SK-N-SH treated with all-trans-retinoic acid at 6 μM for 48 hours (cell line): ENCODE measurements around the gene C9orf43.

Experiments
- PATZ1 ChIP-seq: fragments of 250-450 bp; sonication (Bioruptor Pico); IDR thresholded peaks from 2 replicates; pipeline ENCODE4 v1.8.0; 2020; ENCODE audit warnings: mild to moderate bottlenecking, moderate library complexity, borderline replicate concordance
- RARB ChIP-seq: fragments of 250-450 bp; sonication (Bioruptor Pico); IDR thresholded peaks from 2 replicates; pipeline ENCODE4 v1.8.0; 2021; ENCODE audit warnings: mild to moderate bottlenecking, moderate library complexity
- TOX ChIP-seq: fragments of 250-450 bp; sonication (Bioruptor Pico); IDR thresholded peaks from 2 replicates; pipeline ENCODE4 v1.8.0; 2021; ENCODE audit warnings: mild to moderate bottlenecking, moderate library complexity, borderline replicate concordance
- ZFP3 ChIP-seq: fragments of 250-450 bp; sonication (Bioruptor Pico); IDR thresholded peaks from 2 replicates; pipeline ENCODE4 v1.5.0; 2020; ENCODE audit warnings: mild to moderate bottlenecking, moderate library complexity
- TF ChIP-seq, protein P1 (sequence below): fragments of 250-450 bp; sonication (Bioruptor Pico); IDR thresholded peaks from 2 replicates; pipeline ENCODE4 v1.5.1; 2021; ENCODE audit warnings: mild to moderate bottlenecking, moderate library complexity
- TF ChIP-seq, protein P2 (sequence below): fragments of 250-450 bp; sonication (Bioruptor Pico); IDR thresholded peaks from 2 replicates; pipeline ENCODE4 v1.5.1; 2020; ENCODE audit warnings: low read depth, mild to moderate bottlenecking, moderate library complexity

- TF ChIP-seq, protein P1, sequence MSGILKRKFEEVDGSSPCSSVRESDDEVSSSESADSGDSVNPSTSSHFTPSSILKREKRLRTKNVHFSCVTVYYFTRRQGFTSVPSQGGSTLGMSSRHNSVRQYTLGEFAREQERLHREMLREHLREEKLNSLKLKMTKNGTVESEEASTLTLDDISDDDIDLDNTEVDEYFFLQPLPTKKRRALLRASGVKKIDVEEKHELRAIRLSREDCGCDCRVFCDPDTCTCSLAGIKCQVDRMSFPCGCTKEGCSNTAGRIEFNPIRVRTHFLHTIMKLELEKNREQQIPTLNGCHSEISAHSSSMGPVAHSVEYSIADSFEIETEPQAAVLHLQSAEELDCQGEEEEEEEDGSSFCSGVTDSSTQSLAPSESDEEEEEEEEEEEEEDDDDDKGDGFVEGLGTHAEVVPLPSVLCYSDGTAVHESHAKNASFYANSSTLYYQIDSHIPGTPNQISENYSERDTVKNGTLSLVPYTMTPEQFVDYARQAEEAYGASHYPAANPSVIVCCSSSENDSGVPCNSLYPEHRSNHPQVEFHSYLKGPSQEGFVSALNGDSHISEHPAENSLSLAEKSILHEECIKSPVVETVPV (CRISPR knock-in tag): no peak
- no peak for TF ChIP-seq RARB
- TF ChIP-seq, protein P2, sequence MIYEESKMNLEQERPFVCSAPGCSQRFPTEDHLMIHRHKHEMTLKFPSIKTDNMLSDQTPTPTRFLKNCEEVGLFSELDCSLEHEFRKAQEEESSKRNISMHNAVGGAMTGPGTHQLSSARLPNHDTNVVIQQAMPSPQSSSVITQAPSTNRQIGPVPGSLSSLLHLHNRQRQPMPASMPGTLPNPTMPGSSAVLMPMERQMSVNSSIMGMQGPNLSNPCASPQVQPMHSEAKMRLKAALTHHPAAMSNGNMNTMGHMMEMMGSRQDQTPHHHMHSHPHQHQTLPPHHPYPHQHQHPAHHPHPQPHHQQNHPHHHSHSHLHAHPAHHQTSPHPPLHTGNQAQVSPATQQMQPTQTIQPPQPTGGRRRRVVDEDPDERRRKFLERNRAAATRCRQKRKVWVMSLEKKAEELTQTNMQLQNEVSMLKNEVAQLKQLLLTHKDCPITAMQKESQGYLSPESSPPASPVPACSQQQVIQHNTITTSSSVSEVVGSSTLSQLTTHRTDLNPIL (CRISPR knock-in tag): no peak
- no peak for TF ChIP-seq TOX (CRISPR knock-in tag)
- no peak for TF ChIP-seq PATZ1 (CRISPR knock-in tag)
- no peak for TF ChIP-seq ZFP3
Observed at GRCh38 chr9:113409883-113410206, 702 bp upstream of the C9orf43 start.
